GM21423 (cell line): Measurements from ENCODE around the gene LATS2.

Experiments used
- ATAC-seq: cut with Tn5 transposase; IDR thresholded peaks from one replicate; pipeline ENCODE4 v1.9.1; 2021; ENCODE audit warnings: mild to moderate bottlenecking, moderate library complexity; ENCODE audit not compliant: unreplicated experiment

The LATS2 gene

DNA sequence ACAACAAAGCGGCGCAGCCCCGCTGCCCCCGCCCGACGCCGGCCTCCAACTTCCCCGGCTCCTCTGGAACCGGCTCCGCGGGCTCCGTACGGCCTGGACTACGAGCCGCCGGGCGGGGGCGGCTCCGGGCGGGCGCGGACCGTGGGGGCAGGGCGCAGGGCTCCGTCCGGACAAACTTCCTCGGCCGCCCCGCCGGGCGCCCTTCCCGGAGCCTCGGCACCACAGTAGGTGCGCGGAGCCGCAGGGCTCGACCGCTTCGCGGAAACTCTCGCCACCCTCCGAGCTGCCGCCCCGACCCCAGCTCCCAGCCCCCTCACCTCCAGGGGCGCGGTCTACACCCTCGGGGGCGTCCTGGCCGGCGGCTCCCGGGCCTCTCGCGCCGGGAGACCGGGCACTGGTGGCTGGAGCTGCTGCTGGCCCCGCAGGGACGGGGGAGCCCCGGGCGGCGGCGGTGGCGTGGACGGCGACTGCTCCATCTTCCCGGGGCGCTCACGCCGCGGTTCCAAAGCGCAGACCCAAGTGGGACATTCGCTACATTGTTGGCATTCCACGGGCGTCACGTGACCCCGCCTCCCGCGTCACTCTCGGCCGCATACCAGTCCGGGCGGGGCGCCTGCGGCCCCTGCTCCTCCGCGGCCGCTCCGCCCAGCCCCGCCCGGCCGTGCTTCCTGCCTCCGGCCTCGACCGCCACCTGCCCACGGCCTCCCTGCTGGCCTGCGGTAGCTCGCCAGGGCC, at the start of gene LATS2:
TSS of gene LATS2 (minus strand) at position 558 of the 735 bp plus-strand sequence. CDS start 15,560 bp downstream, outside the sequence.
- peak; percentile 91 for ATAC-seq

DNA sequence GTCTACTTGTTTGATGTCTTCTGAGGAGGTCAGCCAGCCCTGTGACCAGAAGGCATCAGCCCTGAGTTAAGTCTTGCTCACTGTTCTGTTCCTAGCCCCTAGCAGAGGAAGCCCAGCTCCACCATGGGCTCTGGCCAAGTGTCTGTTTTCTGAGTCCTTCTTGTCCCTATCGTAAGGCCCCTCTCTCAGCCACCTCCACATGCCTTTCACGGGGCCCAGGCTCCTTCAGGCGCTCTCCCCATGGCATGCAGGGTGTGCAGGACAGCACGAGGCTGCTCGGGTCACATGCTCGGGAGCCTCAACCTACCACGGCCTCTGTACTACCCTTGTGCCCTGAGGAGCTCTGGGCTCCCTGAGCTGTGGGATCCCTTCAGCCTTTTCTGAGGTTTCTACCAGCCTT, 47.8 kb upstream of the LATS2 start:
- ATAC-seq, result no peak

DNA sequence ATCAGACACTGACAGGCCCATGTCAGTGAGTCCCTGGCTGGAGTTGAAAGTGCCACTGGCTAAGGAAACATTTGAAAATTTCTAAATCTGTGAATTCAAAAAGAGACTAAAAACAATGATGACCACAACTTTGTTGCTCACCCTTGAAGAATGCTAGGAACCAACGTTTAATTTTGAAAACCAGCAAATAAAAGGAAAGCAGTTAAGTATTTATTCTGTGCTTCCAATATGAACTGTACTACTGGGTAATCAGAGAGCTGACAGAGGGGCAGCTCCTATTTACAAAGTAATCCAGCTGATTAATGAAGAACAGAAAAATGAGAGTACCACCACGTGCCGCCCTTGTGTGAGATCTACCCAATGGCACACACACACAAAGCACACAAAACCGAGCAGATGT, 44.7 kb upstream of the LATS2 start:
- no peak for ATAC-seq

DNA sequence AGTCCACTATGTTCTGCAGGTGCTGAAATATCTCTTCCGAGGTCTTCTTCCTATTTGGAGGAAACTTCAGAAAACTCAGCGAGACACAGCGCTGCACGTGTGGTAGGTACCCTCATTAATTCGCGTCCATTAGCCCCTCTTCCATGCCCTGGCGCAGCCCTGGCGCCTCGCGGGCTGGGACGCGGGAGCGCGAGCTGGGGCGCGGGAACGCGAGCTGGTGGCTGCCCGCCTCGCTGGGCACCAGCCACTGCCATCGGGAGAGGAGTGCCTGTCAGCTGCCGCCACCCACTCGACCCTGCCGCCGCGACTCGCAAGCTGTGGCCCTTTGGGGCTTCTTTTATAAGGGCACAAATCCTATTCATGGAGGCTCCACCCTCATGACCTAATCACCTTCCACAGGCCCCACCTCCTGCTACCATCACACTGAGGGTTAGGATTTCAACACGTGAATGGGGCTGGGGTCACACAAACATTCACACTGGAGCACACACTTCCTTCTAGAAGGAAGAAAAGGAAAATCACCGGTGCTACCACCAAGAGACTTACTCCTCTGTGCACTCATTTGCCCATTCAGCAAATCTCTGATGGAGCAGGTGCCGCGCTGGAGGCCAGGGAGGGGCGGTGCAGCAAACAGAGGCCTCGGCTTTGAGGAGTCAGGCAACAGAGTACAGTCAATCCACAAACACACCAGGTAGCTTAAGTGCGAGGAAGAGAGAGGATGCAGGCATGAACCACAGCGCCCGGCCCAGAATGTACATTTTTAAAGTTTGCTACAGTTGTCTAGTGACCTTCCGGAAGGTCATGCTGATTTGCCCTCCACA, 43.0 kb upstream of the LATS2 start:
- ATAC-seq, result no peak

DNA sequence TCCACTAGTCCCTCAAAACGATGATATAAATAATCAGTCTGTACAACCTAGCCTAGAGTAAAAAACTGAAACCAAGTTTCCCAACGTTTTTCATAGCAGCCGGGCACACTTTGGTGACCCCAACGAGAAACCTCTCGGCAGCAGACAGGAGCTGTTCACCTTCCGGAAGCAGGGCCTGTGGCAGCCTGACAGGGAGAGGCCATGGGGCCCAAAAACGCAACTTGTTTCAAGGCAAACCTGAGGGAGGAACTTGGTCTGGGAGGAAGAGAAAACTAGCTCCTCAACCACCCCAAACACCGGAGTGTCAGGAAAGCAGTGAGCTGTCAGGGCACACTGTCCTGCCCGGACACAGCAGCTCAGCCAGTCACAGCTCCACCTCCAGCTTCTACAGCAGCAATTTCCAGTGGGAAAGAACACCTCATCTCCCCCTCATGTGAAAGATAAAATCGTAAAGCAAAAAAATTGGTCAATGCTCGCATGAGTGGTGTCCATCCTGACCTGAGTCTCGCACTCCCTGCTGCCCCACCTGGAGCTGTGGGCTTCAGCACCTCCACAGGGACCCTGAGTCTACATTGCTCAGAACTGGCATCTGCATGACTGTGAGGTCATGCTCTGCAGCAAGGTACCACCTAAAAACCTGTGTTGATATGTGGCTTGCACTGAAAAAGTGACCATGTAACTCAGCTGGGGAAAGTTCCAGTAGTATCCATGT, 40.6 kb upstream of the LATS2 start:
- no peak for ATAC-seq

DNA sequence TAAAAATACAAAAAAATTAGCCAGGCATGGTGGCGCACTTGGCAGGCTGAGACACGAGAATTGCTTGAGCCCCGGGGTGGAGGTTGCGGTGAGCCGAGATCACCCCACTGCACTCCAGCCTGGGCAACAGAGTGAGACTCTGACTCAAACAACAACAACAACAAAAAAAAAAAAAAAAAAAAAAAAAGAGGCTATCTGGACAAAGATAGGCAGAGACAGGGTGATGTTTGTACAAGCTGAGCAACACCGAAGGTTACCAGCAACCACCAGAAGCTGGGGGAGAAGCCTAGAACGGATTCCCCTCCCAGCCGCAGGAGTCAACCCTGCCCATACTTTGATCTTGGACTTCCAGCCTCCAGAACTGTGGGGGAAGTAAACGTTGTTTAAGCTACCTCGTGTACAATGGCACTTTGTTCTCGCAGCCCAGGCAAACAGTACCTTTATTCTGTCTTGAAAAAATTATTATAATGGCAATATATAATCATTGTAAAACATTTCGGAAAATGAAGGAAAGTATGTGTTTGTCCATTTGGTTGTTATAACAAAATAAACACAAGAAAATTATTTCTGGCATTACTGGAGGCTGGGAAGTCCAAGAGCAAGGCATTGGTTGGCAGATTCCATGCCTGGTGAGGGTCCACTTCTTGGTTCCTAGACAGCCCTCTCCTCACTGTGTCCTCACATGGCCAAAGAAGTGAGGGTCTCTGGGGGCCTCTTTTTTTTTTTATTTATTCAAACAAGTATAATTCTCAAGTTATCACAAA, 39.8 kb upstream of the LATS2 start:
- no peak for ATAC-seq

DNA sequence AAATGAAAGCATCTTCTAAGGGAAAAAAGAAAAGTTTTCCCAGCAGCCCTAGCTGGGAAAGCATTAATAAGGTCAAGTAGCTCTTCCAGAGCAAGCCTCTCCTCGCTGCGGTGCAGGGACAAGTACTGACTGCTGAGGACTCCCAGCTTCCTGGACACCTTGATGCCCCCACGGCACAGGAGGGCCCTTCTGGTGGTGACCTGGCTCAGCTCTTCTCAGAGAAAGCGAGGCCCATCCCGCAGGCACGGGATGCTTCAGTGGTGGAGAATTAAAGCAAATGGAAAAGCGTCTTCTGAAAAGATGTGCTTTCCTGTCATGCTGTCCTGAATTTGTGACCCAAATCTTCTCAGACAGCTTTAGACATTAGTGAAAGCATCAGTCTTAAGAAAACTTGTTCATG, 38.8 kb upstream of the LATS2 start:
- ATAC-seq, result no peak

DNA sequence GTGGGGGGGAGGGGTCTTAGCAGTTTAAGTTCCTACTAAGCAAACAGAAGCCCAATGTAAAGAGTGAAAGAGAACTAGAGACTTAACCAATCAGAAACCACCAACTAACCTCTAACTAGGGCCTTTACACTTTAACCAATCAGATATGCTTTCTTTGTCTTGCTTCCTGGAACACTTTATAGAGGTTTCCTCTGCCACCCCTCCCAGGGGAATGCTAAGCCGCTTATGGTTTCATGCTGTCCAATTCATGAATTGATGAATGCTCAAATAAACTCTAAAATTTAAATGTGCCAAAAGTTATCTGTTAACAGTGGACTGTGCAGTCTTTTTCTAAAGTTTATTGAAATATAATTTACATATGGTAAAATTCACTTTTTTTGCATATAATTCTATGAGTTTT, 33.9 kb upstream of the LATS2 start:
- no peak for ATAC-seq

DNA sequence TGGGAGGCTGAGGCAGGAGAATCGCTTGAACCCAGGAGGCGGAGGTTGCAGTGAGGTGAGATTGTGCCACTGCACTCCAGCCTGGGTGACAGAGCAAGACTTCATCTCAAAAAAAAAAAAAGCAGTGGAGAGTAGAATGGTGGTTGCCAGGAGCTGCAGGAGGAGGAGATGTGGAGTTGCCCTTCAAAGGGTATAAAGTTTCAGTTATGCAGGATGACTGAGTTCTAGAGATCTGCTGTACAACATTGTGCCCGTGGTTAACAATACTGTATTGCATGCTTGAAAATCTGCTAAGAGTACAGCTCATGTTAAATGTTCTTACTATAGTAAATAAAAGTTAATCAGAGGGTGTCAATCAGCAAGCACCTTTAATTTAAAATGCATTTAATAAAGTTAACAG, 28.4 kb upstream of the LATS2 start:
- ATAC-seq, result no peak

DNA sequence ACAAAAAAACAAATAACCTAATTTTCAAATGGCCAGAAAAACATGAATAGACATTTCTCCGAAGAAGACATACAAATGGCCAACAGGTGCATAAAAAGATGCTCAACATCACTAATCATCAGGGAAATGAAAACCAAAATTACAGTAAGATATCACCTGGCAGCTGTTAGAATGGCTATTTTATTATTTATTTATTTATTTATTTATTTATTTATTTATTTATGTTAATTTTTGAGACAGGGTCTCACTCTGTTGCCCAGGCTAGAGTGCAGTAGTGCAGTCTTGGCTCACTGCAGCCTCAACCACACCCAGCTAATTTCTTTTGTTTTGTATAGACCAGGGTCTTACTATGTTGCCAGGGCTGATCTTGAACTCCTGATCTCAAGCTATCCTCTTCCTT, 27.1 kb upstream of the LATS2 start:
- ATAC-seq, result no peak

DNA sequence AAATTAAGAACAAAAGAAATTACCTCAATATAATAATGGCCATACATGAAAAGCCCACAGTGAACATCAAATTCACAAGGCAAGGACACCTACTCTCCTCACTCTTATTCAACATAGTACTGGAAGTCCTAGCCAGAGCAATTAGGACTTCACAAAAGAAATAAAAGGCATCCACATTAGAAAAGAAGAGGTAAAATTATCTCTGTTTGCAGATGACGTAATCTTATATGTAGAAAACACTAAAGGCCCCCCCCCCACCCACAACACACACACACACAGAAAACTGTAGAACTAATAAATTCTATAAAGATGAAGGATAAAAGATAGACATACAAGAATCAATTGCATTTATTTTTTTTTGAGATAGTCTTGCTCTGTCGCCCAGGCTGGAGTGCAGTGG, 25.5 kb upstream of the LATS2 start:
- no peak for ATAC-seq

DNA sequence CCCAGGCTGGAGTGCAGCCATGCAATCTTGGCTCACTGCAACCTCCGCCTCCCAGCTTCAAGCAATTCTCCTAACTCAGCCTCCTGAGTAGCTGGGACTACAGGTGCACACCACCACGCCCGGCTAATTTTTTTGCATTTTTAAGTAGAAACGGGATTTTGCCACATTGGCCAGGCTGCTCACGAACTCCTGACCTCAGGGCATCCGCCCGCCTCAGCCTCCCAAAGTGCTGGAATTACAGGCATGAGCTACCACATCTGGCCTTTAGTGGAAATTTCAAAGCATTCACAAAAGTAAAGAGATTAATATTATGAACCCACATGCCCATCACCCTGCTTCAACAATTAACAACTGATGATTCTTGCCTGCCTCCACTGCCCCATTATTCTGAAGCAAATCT, 20.5 kb upstream of the LATS2 start:
- ATAC-seq, result no peak

DNA sequence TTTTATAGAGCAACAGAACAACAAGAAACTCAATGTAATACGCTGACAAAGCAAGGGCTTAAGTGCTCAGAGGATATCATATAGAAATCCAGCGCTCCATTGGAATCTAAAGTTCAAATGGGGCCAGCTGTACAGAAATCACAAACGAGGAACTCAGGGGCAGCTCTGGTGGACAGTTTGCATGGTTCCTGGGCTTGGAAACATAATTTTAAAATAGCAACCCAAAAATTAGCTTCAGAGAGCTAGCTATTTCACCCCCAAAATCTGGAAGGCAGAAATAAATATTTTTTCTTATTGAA, 19.2 kb upstream of the LATS2 start:
- no peak for ATAC-seq

DNA sequence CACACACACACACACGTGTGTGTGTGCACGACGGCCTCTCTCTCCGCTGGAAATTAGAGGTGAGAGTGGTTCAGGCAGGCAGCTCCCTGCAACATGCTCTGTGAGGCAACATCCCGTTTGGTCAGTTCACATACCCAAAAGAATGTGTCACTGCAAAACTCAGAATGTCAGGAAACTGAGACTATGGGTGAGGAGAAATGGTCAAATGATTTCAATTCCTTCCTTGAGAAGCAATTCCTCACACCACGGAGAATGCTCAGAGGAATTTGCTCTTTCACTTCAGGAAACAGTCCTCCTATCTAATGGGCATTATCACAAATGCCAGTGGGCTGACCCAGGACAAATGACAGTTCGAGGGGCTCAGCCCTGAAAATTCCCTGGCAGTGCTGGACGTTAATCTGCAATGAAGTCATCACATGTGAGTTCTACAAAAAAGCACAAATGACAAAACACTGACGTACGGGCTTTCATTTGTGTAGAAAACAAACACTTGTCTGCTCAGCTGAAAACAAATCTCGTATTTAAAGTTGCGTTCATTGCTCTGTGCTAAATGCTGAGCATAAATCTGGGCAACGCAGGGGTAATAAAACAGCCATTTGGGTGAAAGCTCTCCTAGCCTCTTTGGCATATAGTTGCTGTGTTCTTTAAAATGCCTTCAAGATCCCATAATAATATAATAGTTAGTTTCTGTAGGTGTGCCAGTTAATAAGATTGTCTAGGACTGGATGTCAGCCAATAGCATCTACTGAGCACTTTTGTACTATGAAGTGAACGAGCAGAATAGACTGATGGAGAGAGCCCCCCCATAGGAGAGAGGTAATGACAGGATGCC, 18.6 kb upstream of the LATS2 start:
- ATAC-seq, result no peak

DNA sequence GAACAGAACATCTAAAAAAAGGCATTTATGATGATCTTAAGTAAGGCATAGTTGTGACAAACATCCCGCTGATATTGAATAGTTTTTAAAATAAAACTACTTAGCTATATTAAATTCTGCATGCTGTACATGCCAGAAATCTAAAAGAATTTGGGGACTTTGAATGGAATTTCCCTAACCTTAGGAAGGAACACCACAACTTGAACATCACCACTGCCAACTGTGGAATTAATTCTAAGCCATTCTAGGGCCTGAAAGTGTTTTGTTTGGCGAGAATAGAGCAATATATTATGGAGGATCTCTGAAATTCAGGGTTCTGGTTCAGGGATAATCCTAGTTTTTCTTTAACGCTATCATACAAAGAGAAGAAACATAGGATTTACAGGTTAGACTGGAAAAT, 17.8 kb upstream of the LATS2 start:
- ATAC-seq, result no peak

DNA sequence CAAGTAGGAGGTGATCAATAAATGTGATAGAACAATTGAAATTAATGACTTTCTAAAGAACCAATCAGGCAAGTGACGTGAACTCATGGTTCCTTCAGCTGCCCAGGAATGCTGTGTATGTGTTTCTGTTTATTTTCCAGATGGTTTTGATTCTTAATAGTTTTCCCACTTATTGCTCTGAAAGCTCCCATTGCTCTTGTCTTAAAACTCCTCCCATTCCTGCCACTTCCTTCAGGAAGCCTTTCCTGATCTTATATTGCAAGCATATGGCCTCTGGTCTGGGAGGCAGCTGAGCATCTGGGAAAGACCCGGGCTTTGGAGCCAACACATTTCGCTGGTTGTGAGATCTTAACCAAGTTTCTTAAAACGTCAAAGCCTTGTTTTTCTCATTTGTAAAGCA, 17.1 kb upstream of the LATS2 start:
- no peak for ATAC-seq

DNA sequence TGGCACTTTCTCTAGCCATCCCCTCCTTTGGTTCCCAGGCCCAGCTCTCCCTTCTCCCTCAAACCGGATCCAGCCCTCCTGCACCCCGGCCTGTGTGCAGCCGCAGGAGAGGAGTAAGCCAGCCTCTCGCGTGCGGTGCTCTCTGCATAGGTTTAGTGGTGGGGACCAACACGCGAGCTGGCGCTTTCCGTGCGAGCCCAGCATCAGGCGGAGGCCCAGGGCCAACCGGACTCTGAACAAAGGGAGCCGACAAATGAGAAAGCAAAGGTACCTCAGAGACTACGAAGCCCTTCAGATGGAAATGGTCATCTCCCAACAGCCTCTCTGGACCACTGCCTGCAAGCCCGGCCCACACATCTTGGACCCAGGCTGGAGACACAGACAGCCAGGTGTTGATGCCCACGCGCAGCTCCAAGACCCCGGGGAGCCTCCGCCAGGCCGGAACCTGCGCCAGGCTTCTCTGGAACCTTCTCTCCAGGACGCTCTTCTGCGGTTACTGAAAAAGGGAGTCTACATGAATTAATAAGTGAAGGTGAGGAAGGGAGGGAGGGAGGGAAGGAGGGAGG, 16.5 kb upstream of the LATS2 start:
- ATAC-seq, result no peak

DNA sequence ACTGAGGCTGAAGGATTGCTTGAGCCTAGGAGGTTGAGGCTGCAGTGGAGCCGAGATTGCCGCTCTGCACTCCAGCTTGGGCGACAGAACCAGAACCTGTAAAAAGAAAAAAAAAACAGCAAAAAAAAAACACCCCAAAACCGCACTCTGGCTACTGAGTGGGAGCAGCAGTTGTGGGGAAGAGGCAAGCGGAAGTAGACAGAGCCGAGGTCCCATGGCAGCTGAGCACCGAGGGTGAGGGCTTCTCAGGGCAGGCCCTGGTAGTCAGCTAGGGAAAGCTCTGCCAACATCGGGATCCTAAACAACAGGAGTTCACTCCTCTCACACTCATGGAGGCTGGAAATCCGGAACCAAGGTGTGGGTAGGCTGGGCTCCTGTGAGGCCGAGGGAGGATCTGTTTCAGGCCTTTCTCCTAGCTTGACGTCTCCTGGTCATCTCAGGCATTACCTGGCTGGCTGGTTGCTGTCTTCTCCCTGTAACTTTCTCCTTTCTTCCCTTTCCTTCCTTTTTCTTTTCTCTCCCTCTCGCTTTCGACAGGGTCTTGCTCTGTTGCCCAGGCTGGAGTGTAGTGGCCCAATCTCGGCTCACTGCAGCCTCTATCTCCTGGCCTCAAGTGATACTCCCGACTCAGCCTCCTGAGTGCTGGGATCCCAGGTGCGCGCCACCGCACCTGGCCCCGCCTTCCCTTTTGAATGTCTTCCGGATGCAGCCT, 15.8 kb upstream of the LATS2 start:
- no peak for ATAC-seq

DNA sequence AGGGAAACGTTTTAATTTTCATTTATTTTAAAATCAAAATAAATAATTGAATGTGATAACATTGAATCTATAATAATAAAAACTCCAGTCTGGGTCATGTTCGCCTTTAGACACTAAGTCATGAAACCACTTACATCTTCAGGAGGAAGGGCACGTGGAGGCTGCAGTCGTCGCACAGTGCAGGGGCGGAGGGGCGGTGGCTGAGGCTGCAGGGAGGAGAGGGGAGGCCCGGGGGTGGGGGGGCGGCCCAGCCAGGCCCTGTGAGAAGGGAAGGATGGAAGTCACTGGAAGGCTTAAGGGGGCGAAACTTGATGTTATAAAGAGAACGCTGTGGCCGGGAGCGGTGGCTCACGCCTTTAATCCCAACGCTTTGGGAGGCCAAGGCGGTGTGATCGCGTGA, 14.9 kb upstream of the LATS2 start:
- ATAC-seq, result no peak
